ENCODE results near the gene DISC1.
"Not testable (repeated sequence)": the region's sequence is repeated elsewhere in the genome, so short reads cannot be mapped to it uniquely, and the experiment has no call there.

- TF ChIP-seq, protein P1, sequence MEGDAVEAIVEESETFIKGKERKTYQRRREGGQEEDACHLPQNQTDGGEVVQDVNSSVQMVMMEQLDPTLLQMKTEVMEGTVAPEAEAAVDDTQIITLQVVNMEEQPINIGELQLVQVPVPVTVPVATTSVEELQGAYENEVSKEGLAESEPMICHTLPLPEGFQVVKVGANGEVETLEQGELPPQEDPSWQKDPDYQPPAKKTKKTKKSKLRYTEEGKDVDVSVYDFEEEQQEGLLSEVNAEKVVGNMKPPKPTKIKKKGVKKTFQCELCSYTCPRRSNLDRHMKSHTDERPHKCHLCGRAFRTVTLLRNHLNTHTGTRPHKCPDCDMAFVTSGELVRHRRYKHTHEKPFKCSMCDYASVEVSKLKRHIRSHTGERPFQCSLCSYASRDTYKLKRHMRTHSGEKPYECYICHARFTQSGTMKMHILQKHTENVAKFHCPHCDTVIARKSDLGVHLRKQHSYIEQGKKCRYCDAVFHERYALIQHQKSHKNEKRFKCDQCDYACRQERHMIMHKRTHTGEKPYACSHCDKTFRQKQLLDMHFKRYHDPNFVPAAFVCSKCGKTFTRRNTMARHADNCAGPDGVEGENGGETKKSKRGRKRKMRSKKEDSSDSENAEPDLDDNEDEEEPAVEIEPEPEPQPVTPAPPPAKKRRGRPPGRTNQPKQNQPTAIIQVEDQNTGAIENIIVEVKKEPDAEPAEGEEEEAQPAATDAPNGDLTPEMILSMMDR (IDR thresholded peaks at IDR 0.05; ENCODE audit: insufficient read depth, low read length) = not testable (repeated sequence)
- not testable (repeated sequence) for TF ChIP-seq POLR2AphosphoS5, GABPA (IDR thresholded peaks at IDR 0.05; ENCODE audit: low read depth)
Measured at GRCh38 chr1:231642061-231642460, 15.5 kb downstream of the DISC1 start.

All from HL-60 (cell line).